GM06990 (cell line): Measurements from ENCODE around the gene NPS.

Experiments used
- DNase-seq: peaks from one replicate; pipeline ENCODE4 v3.0.0-alpha.2; 2011; ENCODE audit not compliant: insufficient read length; ENCODE audit errors: extremely low read depth
- H3K27me3 ChIP-seq: replicated peaks from 2 replicates; pipeline ENCODE4 v1.6.0; 2011; ENCODE audit warnings: low read length; ENCODE audit not compliant: control insufficient read depth, insufficient read depth
- H3K36me3 ChIP-seq: 2 replicates; pipeline ENCODE4 v1.5.1; 2011; ENCODE audit warnings: low read length; ENCODE audit not compliant: control insufficient read depth, insufficient read depth
- H3K4me3 ChIP-seq: replicated peaks from 2 replicates; pipeline ENCODE4 v1.5.1; 2011; ENCODE audit warnings: low read depth, mild to moderate bottlenecking, control low read depth, low read length
- CTCF ChIP-seq: IDR thresholded peaks from 2 replicates; pipeline ENCODE4 v1.5.1; 2011; ENCODE audit warnings: low read length, control low read depth, mild to moderate bottlenecking, inconsistent platforms; ENCODE audit not compliant: insufficient read depth, poor library complexity, severe bottlenecking

Gene NPS

GRCh38 chr10:127561647-127562046 lies 12.5 kb downstream of the NPS start:
- H3K4me3 ChIP-seq, result no peak overlapping the region
- no peaks in the 10 kb centered on the region for H3K36me3 ChIP-seq
- TF ChIP-seq CTCF, result no peak
- no peak for DNase-seq
- no peaks in the 10 kb centered on the region for H3K27me3 ChIP-seq

- no peak for DNase-seq
- TF ChIP-seq CTCF, result peak; percentile 38
- H3K27me3 ChIP-seq, result no peaks in the 10 kb centered on the region
- H3K4me3 ChIP-seq, result no peak overlapping the region
- H3K36me3 ChIP-seq, result no peaks in the 10 kb centered on the region
Observed at GRCh38 chr10:127563718-127564553, 14.8 kb downstream of the NPS start.

- no peak overlapping the region for H3K4me3 ChIP-seq
- H3K27me3 ChIP-seq, result no peaks in the 10 kb centered on the region
- no peak for TF ChIP-seq CTCF
- DNase-seq, result no peak
- H3K36me3 ChIP-seq, result no peaks in the 10 kb centered on the region
Observed at GRCh38 chr10:127564644-127565043, 15.5 kb downstream of the NPS start.

GRCh38 chr10:127565583-127565982 lies 16.5 kb downstream of the NPS start:
- TF ChIP-seq CTCF, result no peak
- H3K4me3 ChIP-seq, result no peak overlapping the region
- no peak for DNase-seq

GRCh38 chr10:127569210-127569609 lies 20.1 kb downstream of the NPS start:
- Histone ChIP-seq H3K27me3 (no peaks in the 10 kb centered on the region), H3K36me3 (no peaks in the 10 kb centered on the region), H3K4me3 (no peak overlapping the region)
- no peak for TF ChIP-seq CTCF
- no peak for DNase-seq

More at GRCh38 chr10:127565583-127565982, 16.5 kb downstream of the NPS start:
- Histone ChIP-seq H3K36me3 (no peaks in the 10 kb centered on the region), H3K27me3 (no peaks in the 10 kb centered on the region)

GRCh38 chr10:127570036-127570435 lies 20.9 kb downstream of the NPS start:
- TF ChIP-seq CTCF, result no peak
- H3K27me3 ChIP-seq, result no peaks in the 10 kb centered on the region
- no peak for DNase-seq
- H3K36me3 ChIP-seq, result no peaks in the 10 kb centered on the region
- H3K4me3 ChIP-seq, result no peak overlapping the region
